ENCODE data around the gene LRFN3.

DNA sequence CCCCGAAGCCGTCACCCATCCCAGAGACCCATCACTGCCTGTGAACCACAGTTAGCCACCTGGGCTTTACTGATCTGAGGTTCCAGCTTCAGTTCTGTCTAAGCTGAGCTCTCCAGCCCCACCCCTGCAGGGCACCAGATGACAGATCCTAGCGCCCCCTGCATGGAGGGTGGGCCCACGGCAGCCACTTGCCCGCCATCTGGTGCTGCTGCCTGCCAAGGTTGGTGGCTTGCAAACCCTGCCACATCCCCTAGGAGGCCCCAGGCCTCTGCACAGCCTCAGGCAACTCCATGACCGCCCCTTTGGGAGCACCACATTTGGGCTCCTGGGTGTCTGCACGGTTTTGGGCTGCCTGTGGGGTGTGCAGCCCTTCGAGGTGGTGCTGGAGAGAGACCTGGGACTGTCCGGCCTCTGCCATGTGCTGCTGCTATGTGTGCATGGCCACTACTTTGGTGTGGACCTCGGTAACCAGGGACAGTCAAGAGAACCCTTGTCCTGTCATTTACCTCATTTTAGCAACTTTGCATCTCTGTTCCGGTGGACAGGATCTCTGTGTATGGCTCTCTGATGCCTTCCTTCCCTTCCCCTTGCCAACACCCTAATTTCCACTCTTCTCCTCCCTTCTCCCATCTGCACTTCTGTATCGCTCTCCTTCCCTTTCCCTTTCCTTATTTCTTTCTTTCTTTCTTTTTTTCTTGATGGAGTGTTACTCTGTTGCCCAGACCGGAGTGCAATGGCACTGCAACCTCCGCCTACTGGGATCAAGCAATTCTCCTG lies 41.5 kb downstream of the LRFN3 start:
- TF ChIP-seq EZH2 (IDR thresholded peaks at IDR 0.05) (no peak), POLR2AphosphoS5 (IDR thresholded peaks at IDR 0.05; ENCODE audit: borderline replicate concordance, low read depth, low read length) (no peak)

Measured in SK-N-MC (cell line).